ENCODE results near the gene CLRN3.

Gene CLRN3

DNA sequence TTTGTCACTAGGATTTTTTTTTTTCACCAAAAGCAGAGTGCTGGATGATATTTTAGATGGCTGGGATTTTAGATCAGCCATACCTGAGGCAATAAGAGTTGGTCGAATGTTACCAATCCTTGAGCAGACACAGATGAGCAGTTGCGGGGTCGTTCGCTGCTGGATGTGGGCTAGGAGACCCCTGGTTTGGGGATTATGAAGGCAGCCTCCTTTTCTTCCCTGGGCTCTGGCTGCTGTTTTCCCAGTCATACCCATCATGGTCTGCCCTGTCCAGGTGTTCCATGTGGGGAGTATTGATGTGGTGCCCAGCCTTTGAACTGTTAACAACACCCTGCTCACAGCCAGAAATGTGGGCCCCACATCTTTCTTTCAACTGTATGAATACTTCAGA, 19.1 kb upstream of the CLRN3 start:
- TF ChIP-seq CTCF (IDR thresholded peaks at IDR 0.05; ENCODE audit: insufficient read depth, low read depth, low read length, missing control alignments), result no peak
- H3K4me3 ChIP-seq (ENCODE audit: low read length), result no peak overlapping the region
- no peak for DNase-seq (ENCODE audit: low read depth)

DNA sequence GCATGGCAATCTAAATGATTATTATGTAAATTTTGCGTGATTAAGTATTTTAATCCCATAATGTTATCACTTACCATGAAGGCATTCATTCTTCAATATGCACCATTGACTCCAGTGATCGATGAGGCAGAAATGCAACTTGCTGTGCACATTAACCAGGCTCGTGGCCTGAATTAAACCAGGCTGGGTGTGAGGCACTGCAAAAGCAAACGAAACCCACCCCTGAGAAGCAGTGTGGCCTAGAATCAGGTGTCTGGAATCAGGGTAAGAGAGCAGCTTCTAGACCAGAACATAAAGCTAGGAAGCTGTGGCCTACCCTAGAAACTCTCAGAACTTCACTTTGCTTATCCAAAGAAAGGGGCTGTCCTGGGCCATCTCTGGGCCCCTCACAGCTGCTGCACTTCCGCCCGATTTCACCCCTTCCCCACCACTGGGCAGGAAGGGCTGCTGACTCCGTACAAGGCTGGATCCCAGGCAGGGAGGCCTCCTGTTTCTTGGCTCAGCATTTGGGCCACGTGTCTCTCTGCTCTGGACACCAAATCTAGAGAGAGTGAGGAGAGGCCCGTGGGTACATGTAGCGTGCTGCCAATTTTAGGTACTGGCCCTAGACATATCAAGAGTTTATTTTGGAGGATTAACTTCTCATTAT, 18.6 kb upstream of the CLRN3 start:
- H3K4me3 ChIP-seq (ENCODE audit: low read length), result no peak overlapping the region
- no peak for DNase-seq (ENCODE audit: low read depth)
- TF ChIP-seq CTCF (IDR thresholded peaks at IDR 0.05; ENCODE audit: insufficient read depth, low read depth, low read length, missing control alignments), result no peak

GRCh38 chr10:127910464-127910770, 17.7 kb upstream of the CLRN3 start:
- H3K4me3 ChIP-seq (ENCODE audit: low read length), result no peak overlapping the region
- TF ChIP-seq CTCF (IDR thresholded peaks at IDR 0.05; ENCODE audit: insufficient read depth, low read depth, low read length, missing control alignments), result no peak
- no peak for DNase-seq (ENCODE audit: low read depth)

- no peak overlapping the region for H3K4me3 ChIP-seq (ENCODE audit: low read length)
- TF ChIP-seq CTCF (IDR thresholded peaks at IDR 0.05; ENCODE audit: insufficient read depth, low read depth, low read length, missing control alignments), result no peak
- DNase-seq (ENCODE audit: low read depth), result no peak
Observed at GRCh38 chr10:127909716-127910463, 17.1 kb upstream of the CLRN3 start.

- DNase-seq (ENCODE audit: low read depth), result no peak
- TF ChIP-seq CTCF (IDR thresholded peaks at IDR 0.05; ENCODE audit: insufficient read depth, low read depth, low read length, missing control alignments), result no peak
Observed at GRCh38 chr10:127908959-127909267, 16.2 kb upstream of the CLRN3 start.

DNA sequence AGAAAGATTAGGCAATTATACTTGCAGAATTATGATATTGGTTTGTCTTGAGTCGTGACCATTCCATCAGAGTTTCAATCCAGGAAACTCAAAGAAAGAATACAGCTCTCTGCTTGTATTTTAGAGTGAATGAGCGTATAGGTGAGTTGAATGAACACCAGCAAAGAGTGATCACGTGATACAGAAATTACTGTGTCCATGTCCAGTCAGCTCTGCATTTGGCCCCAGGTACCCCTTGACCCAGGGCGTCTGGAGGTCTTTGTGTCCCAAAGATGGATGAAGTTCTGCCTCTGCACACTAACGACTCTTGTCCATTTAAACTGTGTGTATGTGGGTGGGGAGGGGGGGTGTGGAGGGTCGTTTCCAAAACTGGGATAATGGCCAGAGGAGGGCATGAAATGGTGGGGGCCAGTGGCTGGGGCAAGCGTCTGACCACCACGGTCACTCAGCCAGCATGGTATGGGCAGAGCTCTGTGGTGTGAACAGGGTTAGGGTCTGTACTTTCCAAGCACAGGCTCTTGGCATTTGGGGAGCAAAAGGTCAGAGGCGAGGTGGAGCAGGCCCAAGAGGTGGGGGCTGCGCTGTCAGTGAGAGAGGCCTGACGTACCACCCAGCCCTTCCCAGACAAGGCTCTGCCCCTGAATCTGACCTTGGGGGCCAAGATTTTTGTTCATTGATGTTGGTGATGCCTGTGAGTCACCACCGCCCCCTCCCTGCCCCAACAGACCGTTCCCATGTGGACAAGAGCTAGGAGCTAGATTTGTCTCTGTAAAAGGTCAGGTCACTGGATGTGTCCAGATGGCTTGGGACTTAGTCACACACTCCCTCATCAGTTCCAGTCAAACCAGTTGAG, 15.6 kb upstream of the CLRN3 start:
- peak; percentile 69 for DNase-seq (ENCODE audit: low read depth)
- H3K4me3 ChIP-seq (ENCODE audit: low read length), result no peak overlapping the region
- TF ChIP-seq CTCF (IDR thresholded peaks at IDR 0.05; ENCODE audit: insufficient read depth, low read depth, low read length, missing control alignments), result no peak

More at GRCh38 chr10:127908959-127909267, 16.2 kb upstream of the CLRN3 start:
- no peak overlapping the region for H3K4me3 ChIP-seq (ENCODE audit: low read length)
